WERI-Rb-1 (cell line): Measurements from ENCODE around the gene TBRG4.

Experiments
- DNase-seq: peaks from one replicate; pipeline ENCODE4 v3.0.0-alpha.2; 2020
- H3K27ac ChIP-seq: fragments of 250-450 bp; sonication (Bioruptor Pico); 2 replicates; pipeline ENCODE4 v1.5.1; 2020; ENCODE audit warnings: mild to moderate bottlenecking, moderate library complexity
- H3K27me3 ChIP-seq: fragments of 250-450 bp; sonication (Bioruptor Pico); 2 replicates; pipeline ENCODE4 v1.5.1; 2021; ENCODE audit warnings: mild to moderate bottlenecking, low read depth, moderate library complexity; ENCODE audit not compliant: insufficient read depth, severe bottlenecking
- H3K36me3 ChIP-seq: fragments of 250-450 bp; sonication (Bioruptor Pico); 2 replicates; pipeline ENCODE4 v1.5.1; 2020; ENCODE audit warnings: mild to moderate bottlenecking, moderate library complexity
- H3K4me3 ChIP-seq: 2 replicates; pipeline ENCODE4 v1.5.1; 2011; ENCODE audit warnings: low read depth, mild to moderate bottlenecking, control low read depth, low read length
- H3K9me3 ChIP-seq: fragments of 250-450 bp; sonication (Bioruptor Pico); 2 replicates; pipeline ENCODE4 v1.5.1; 2021; ENCODE audit warnings: mild to moderate bottlenecking, moderate library complexity; ENCODE audit not compliant: severe bottlenecking
- TF ChIP-seq, protein P1 (sequence below): IDR thresholded peaks from 2 replicates; pipeline ENCODE4 v1.5.1; 2011; ENCODE audit warnings: low read depth, mild to moderate bottlenecking, control low read depth, inconsistent platforms, low read length

TBRG4 gene

DNA sequence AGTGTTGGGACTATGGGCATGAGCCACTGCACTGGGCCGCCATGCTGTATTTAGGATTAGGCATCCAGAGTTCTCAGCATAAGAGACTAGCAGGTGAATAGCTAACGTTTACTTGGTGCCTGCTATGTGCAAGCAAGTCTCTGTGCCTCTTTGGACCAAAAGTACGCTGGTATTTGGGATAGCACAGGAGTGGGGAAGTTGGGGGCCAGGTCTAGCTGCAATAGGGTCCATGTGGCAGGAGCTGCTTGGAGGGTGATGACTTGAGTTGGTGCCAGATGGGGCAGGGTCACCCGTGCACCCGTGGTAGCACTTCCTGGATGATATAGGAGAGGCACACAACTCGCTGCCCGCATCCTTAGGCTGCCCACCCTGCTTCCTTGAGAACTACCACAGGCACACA, 45.1 kb downstream of the TBRG4 start:
- TF ChIP-seq, protein P1, sequence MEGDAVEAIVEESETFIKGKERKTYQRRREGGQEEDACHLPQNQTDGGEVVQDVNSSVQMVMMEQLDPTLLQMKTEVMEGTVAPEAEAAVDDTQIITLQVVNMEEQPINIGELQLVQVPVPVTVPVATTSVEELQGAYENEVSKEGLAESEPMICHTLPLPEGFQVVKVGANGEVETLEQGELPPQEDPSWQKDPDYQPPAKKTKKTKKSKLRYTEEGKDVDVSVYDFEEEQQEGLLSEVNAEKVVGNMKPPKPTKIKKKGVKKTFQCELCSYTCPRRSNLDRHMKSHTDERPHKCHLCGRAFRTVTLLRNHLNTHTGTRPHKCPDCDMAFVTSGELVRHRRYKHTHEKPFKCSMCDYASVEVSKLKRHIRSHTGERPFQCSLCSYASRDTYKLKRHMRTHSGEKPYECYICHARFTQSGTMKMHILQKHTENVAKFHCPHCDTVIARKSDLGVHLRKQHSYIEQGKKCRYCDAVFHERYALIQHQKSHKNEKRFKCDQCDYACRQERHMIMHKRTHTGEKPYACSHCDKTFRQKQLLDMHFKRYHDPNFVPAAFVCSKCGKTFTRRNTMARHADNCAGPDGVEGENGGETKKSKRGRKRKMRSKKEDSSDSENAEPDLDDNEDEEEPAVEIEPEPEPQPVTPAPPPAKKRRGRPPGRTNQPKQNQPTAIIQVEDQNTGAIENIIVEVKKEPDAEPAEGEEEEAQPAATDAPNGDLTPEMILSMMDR, result no peak
- Histone ChIP-seq H3K36me3 (peaks cover 27% of the 10 kb centered on the region), H3K4me3 (no peak overlapping the region), H3K9me3 (no peaks in the 10 kb centered on the region), H3K27me3 (no peaks in the 10 kb centered on the region), H3K27ac (no peak overlapping the region)
- DNase-seq, result no peak

DNA sequence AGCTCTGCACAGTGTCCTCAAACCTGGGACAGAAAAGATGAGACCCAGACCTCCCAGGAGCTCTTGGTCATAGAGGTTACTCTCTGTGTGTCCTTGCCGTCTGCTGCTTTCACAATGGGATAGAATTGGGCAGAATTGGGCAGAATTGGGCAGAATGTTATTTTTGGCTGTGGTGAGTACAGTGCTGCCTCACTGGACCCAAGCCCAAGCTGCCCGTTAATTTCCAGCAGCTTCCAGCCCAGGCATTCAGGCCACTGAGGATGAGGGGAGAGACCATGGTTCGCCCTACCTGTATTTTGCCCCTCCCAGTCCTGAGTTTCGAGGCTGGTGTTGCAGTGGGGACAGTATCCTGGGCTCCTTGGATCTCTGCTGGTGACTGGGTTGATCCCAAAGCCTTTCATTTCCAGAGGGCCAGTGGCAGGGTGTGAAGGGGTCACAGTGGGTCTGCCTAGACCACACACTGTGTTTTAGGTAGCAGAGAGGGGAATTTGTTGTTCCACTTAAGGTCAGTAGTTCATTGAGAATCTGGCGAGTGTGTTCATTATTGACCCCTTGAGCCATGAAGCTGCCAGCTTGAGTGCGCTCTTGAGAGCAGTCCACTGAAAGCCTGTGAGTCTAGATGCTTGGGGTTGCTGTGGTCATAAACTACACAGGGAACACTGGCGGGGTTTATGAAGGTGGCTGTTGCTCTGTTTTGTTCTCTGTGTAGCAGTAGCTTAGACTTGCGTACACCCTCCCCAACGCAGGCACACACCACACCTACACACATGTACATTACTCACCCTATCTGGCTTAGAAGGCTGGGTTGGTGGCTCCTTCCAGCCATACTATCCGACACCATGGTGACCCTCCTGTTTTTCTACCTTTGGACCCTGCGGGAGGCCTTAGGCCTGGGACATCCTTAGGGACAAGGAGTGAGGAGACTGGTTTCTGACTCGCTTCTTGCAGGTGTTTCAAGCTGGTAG, 46.2 kb downstream of the TBRG4 start:
- H3K4me3 ChIP-seq, result no peak overlapping the region
- TF ChIP-seq, protein P1, result no peak
- no peaks in the 10 kb centered on the region for H3K27me3 ChIP-seq
- DNase-seq, result no peak
- no peak overlapping the region for H3K27ac ChIP-seq
- H3K9me3 ChIP-seq, result no peaks in the 10 kb centered on the region
- peaks cover 25% of the 10 kb centered on the region for H3K36me3 ChIP-seq

DNA sequence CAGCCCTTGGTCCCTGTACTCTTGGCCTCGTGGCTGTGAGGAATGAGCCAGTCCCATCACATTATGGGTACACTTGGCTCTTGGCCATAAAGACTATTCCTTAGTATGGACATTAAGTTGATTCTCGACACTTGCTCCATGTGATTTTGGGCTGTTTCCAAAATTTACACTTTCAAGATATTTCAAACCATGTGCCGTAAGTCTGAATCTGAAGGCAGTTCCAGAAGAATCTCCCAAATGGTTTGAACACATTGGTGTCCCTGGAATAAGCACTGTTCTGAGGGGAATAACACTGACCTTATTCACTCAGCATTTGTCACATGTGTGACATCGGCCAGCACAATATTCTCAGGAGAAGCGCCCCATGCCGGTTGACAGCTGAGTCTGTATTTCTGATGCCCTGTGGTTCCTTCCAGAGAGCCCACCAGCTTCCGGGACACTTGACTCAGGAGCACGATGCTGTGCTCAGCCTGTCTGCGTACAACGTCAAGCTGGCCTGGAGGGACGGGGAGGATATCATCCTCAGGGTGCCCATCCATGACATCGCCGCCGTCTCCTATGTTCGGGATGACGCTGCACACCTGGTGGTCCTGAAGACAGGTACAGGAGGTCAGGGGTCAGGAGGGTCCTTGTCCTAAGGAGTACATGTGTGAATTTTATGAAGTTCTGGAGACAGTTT, 47.3 kb downstream of the TBRG4 start:
- Histone ChIP-seq H3K27me3 (no peaks in the 10 kb centered on the region), H3K9me3 (no peaks in the 10 kb centered on the region), H3K4me3 (no peak overlapping the region), H3K36me3 (peaks cover 25% of the 10 kb centered on the region), H3K27ac (no peak overlapping the region)
- TF ChIP-seq, protein P1, result no peak
- no peak for DNase-seq

DNA sequence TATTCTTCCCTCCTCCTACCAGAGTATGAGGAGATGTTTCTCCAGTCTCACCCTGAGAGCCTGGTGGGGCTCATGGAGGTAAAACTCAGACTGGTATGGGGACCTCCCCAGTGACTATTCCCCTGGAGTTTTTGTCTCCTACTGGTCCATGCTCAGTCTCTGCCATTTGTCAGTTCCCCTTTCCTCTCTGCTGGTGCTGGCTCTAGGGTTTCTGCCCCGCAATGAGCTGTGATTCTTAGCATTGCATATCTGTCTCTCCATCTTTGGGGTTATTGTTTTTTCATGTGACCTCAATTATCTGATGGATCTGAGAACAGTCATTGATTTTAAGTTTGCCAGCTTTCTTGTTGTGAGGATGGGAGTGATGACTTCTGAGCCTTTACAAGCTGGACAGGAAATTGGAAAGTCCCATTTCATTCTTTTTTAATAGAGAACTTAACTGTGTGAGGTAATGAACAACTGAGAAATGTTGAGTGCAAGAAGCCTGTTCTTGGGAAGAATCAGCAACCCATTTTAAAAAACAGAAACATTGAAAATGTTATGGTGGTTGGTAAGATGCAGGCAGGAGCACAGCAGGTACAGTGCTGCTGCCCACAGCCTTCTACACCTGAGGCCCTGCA, 49.6 kb downstream of the TBRG4 start:
- H3K9me3 ChIP-seq, result no peaks in the 10 kb centered on the region
- H3K27ac ChIP-seq, result no peak overlapping the region
- H3K36me3 ChIP-seq, result peaks cover 17% of the 10 kb centered on the region
- TF ChIP-seq, protein P1, result no peak
- no peak for DNase-seq
- H3K4me3 ChIP-seq, result no peak overlapping the region
- H3K27me3 ChIP-seq, result no peaks in the 10 kb centered on the region

DNA sequence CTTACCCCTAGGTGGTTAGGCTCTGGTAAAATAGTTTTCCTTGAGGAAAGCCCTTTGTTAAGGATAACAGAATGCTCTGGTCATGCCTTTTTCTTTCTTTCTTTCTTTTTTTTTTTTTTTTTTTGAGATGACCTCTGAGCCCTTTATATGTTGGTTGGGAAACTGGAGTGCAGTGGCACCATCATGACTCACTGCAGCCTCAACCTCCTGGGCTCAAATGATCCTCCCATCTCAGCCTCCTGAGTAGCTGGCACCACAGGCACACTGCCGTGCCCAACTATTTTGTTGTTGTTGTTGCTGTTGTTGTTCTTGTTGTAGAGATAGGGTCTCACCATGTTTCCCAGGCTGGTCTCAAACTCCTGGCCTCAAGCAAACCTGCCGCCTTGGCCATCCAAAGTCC, 50.1 kb downstream of the TBRG4 start:
- Histone ChIP-seq H3K27me3 (no peaks in the 10 kb centered on the region), H3K4me3 (no peak overlapping the region), H3K36me3 (peaks cover 17% of the 10 kb centered on the region), H3K9me3 (no peaks in the 10 kb centered on the region), H3K27ac (no peak overlapping the region)
- TF ChIP-seq, protein P1, result no peak
- no peak for DNase-seq
